Type B pancreatic cell (in vitro differentiated cells): ENCODE measurements around the gene SORCS1. TPM values are rescaled to one million over a fixed set of nuclear protein-coding genes. Genes with fewer than 3 reads are reported as not detected.

Experiments used
- DNase-seq: peaks from one replicate; pipeline ENCODE4 v3.0.0; 2021; ENCODE audit warnings: mixed read lengths; ENCODE audit not compliant: unreplicated experiment; ENCODE audit errors: extremely low spot score
- H3K27ac Mint-ChIP-seq: 2 replicates; pipeline ENCODE4 v1.8.0; 2021; ENCODE audit warnings: mild to moderate bottlenecking, mixed read lengths
- H3K27me3 Mint-ChIP-seq: 2 replicates; pipeline ENCODE4 v1.8.0; 2021; ENCODE audit warnings: mixed read lengths
- H3K36me3 Mint-ChIP-seq: 2 replicates; pipeline ENCODE4 v1.8.0; 2021; ENCODE audit warnings: mixed read lengths
- H3K4me1 Mint-ChIP-seq: one replicate; pipeline ENCODE4 v1.8.0; 2021; ENCODE audit warnings: mixed read lengths; ENCODE audit not compliant: unreplicated experiment
- H3K4me3 Mint-ChIP-seq: 2 replicates; pipeline ENCODE4 v1.8.0; 2021; ENCODE audit warnings: mild to moderate bottlenecking, mixed read lengths
- H3K9me3 Mint-ChIP-seq: 2 replicates; pipeline ENCODE4 v1.8.0; 2021; ENCODE audit warnings: mixed read lengths
- total RNA-seq: library from RNA; stranded (reverse); gene quantifications from 2 replicates; pipeline ENCODE4 v1.2.1, GENCODE V29; 2021; ENCODE audit warnings: low replicate concordance
- TF ChIP-seq, protein P1 (sequence below): fragments of 200-600 bp; sonication (generic); conservative IDR thresholded peaks from 2 replicates; pipeline ENCODE4 v1.5.0; 2021; ENCODE audit warnings: antibody characterized with exemption, mild to moderate bottlenecking

SORCS1 gene
- total RNA-seq, 1 donor from 2014 or later = 5.4 TPM

DNA sequence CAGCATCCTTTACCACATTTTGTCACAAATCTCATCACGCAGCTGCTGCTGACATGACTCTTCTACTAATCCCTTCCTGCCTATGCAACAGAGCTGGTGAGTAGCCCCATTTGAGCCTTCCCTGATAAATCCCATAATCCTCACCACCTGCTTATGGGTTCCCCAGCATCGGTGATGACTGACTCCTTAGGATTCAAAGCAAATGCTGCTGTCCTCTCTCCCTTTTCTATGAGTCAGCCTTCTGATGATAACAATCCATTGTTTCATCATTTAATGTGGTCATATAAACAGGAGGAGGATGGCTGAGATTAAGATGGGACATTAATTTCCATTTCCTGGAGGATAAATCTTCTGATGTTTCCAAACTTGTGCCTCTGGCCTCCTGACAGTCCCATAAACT, 73.4 kb downstream of the SORCS1 start:
- DNase-seq = no peak
- TF ChIP-seq, protein P1, sequence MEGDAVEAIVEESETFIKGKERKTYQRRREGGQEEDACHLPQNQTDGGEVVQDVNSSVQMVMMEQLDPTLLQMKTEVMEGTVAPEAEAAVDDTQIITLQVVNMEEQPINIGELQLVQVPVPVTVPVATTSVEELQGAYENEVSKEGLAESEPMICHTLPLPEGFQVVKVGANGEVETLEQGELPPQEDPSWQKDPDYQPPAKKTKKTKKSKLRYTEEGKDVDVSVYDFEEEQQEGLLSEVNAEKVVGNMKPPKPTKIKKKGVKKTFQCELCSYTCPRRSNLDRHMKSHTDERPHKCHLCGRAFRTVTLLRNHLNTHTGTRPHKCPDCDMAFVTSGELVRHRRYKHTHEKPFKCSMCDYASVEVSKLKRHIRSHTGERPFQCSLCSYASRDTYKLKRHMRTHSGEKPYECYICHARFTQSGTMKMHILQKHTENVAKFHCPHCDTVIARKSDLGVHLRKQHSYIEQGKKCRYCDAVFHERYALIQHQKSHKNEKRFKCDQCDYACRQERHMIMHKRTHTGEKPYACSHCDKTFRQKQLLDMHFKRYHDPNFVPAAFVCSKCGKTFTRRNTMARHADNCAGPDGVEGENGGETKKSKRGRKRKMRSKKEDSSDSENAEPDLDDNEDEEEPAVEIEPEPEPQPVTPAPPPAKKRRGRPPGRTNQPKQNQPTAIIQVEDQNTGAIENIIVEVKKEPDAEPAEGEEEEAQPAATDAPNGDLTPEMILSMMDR = no peak
- Mint-ChIP-seq H3K4me3 (no peak overlapping the region), H3K27me3 (no peaks in the 10 kb centered on the region), H3K4me1 (no peaks in the 10 kb centered on the region), H3K9me3 (peaks cover 5% of the 10 kb centered on the region), H3K36me3 (no peaks in the 10 kb centered on the region), H3K27ac (no peak overlapping the region)

DNA sequence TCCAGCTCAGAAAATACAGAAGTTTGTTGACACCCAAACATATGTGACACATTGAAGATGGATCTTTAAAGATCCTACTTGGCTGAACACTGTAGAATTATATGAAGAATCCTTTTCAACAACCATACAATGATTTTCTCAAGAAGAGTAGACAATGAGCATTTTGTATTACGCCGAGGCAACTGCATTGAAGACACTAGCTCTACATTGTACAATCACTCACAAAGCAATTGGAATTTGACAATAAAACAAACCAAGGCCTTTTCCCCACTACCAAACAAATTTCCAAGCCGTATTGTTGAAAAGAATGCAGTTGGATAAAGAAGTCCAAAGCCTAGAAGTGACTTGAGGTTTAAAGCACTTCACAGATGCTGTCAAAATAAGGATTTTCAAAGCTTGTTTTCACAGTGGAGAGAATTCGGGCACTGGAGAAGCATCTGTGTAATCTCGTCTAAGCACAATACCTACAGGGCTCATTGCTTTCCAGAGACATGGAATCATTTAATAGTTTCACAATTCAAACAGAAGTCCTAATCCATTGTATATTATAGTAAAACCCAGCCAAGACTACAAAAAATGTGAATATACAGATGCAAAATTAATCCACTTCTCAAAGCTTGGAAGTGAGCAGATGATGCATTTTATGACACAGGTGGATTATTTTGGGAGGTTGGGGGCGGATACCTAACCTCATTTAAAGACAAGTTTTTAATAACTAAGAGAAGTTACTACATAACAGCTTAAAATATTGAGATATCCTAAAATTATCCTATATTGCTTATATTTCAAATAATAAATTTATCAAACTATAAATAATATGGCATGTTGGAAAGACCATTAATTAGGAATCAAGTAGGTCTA, 78.6 kb downstream of the SORCS1 start:
- H3K4me1 Mint-ChIP-seq = no peaks in the 10 kb centered on the region
- H3K27ac Mint-ChIP-seq = no peak overlapping the region
- no peak for DNase-seq
- no peaks in the 10 kb centered on the region for H3K27me3 Mint-ChIP-seq
- peaks cover 5% of the 10 kb centered on the region for H3K9me3 Mint-ChIP-seq
- TF ChIP-seq, protein P1 = no peak
- no peak overlapping the region for H3K4me3 Mint-ChIP-seq
- H3K36me3 Mint-ChIP-seq = no peaks in the 10 kb centered on the region

DNA sequence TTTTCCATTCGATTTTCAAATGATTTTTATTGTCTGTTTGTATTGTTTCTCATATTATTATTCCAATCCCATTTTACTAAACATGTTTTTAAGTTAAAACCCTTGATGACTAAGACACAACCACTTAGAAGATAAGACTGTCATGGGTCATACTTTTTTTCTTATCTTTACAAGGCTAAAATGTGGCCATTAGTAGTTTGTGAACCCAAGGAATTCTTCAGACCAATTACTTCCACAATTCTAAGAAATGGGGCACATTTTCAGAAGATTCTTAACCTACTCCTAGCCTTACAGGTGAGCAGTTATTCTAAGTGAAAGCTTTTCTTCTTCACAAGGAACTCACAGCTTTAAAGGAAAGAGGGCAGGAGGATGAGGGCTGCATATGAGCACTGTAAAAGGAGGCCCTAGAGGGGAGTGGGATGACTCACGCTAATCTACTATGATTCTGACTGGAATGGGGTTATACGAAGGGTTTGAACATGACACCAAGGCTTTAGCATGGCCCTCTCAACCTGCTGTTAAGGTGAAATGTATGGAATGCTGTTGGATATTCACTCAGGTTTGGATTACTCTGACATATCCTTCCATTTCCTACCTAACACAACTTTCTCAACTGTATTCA, 81.0 kb downstream of the SORCS1 start:
- TF ChIP-seq, protein P1 = no peak
- no peak for DNase-seq
- Mint-ChIP-seq H3K9me3 (peaks cover 5% of the 10 kb centered on the region), H3K27ac (no peak overlapping the region), H3K27me3 (no peaks in the 10 kb centered on the region), H3K4me1 (no peaks in the 10 kb centered on the region), H3K4me3 (no peak overlapping the region), H3K36me3 (no peaks in the 10 kb centered on the region)

DNA sequence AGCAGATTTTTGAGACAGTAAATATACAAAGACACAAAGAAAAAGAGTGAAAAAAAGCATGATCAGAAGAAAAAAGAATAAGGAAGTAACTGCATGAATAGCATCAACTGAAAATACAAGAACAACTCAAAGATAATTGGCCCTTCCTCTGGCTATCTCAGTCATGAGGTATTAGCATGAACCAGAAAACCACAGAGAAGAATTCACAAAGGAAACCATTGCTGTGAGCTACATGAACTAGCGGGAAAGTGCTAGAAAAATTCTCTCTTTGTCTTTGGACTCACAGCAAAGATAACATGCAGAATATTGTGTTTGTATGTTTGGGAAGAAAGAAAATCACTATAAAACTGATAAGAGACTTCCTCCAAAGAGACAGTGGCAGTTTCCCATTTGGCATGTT, 82.9 kb downstream of the SORCS1 start:
- Mint-ChIP-seq H3K4me1 (no peaks in the 10 kb centered on the region), H3K4me3 (no peak overlapping the region), H3K27me3 (no peaks in the 10 kb centered on the region), H3K36me3 (no peaks in the 10 kb centered on the region), H3K9me3 (no peaks in the 10 kb centered on the region), H3K27ac (no peak overlapping the region)
- no peak for DNase-seq
- TF ChIP-seq, protein P1 = no peak

DNA sequence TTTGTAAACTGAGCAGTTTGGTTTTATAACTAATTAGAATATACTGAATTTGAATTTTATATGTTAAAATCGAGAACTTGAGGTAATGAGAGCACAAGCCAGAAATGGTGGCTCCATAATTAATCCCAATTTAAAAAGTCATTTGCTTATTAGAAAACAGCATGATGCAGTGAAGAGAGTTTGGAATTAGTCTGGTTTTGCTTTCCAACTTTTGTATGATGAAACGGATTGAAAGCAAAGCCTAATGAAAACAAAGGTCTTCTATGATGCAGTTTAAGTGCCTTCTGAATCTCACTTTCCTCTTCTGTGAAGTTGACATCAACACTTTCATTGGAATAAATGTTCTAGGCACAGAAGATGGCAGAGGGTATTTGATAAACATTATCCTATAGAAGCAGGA, 89.4 kb downstream of the SORCS1 start:
- no peak for DNase-seq
- Mint-ChIP-seq H3K9me3 (no peaks in the 10 kb centered on the region), H3K36me3 (no peaks in the 10 kb centered on the region), H3K27me3 (no peaks in the 10 kb centered on the region), H3K27ac (no peak overlapping the region), H3K4me3 (no peak overlapping the region), H3K4me1 (peaks cover 4% of the 10 kb centered on the region)
- TF ChIP-seq, protein P1 = no peak
